DND-41 (cell line): ENCODE data around the gene SLC2A1.

ENCODE experiments used
- CTCF ChIP-seq: IDR thresholded peaks from 2 replicates; pipeline ENCODE4 v1.5.1; 2012; ENCODE audit warnings: borderline replicate concordance, low read length, moderate library complexity, mild to moderate bottlenecking; ENCODE audit not compliant: poor library complexity, severe bottlenecking; ENCODE audit errors: extremely low read depth
- EZH2 ChIP-seq: IDR thresholded peaks from 3 replicates; pipeline ENCODE4 v1.6.1; 2012; ENCODE audit warnings: borderline replicate concordance, low read depth, mild to moderate bottlenecking, moderate library complexity, low read length, inconsistent platforms; ENCODE audit not compliant: severe bottlenecking

GRCh38 chr1:42910985-42911384 lies 47.7 kb downstream of the SLC2A1 start:
- TF ChIP-seq EZH2 (no peak), CTCF (no peak)
